Esophagus (tissue), 2 donors: ENCODE measurements around the gene ITPR2. TPM values are rescaled to one million over a fixed set of nuclear protein-coding genes. Genes with fewer than 3 reads are reported as not detected.

ENCODE experiments used
- H3K27ac ChIP-seq, 2 donors: one replicate each; pipeline ENCODE4 v1.5.1; 2013; ENCODE audit warnings: low read depth in 2 of 2, mild to moderate bottlenecking in 2 of 2, inconsistent platforms in 1 of 2, low read length in 1 of 2, moderate library complexity in 1 of 2
- H3K27me3 ChIP-seq, 2 donors: one replicate each; pipeline ENCODE4 v1.6.1; 2013; ENCODE audit warnings: low read length in 2 of 2, control low read depth in 1 of 2, mild to moderate bottlenecking in 1 of 2; ENCODE audit not compliant: insufficient read depth in 2 of 2, control insufficient read depth in 1 of 2
- H3K36me3 ChIP-seq, 2 donors: one replicate each; pipeline ENCODE4 v1.6.1; 2013; ENCODE audit warnings: low read length in 1 of 2; ENCODE audit not compliant: control insufficient read depth in 2 of 2, insufficient read depth in 2 of 2
- H3K4me1 ChIP-seq, 2 donors: one replicate each; pipeline ENCODE4 v1.6.1; 2013; ENCODE audit warnings: low read length in 1 of 2; ENCODE audit not compliant: control insufficient read depth in 2 of 2, insufficient read depth in 2 of 2
- H3K4me3 ChIP-seq, 2 donors: one replicate each; pipeline ENCODE4 v1.5.1; 2013; ENCODE audit warnings: low read length in 2 of 2, mild to moderate bottlenecking in 2 of 2, low read depth in 1 of 2, moderate library complexity in 1 of 2
- H3K9me3 ChIP-seq, 2 donors: one replicate each; pipeline ENCODE4 v1.6.1; 2013; ENCODE audit warnings: mild to moderate bottlenecking in 2 of 2, low read depth in 1 of 2, low read length in 1 of 2, moderate library complexity in 1 of 2; ENCODE audit not compliant: control insufficient read depth in 2 of 2, insufficient read depth in 1 of 2
- WGBS, 2 donors: extraction: QIAGEN DNeasy Blood & Tissue Kit; methylation state at CpG; one replicate each; pipeline ENCODE4 v1.1.7; 2013; 5-methylcytosine and 5-hydroxymethylcytosine counted together
- polyA plus RNA-seq, 2 donors: library from polyadenylated mRNA; stranded (reverse); fragments of 200-250 nt; gene quantifications; one replicate each; pipeline ENCODE4 v1.2.3, GENCODE V29; 2013
- donor health status: healthy with polysubstance abuse.
- donor health status: Bipolar disorder and iron deficiency.

ITPR2 gene
- polyA plus RNA-seq, 2 donors, result 4.8 to 5.7 TPM

GRCh38 chr12:26507613-26508012 is 325.4 kb downstream of the ITPR2 start:
- H3K36me3 ChIP-seq, result no peaks in the 10 kb centered on the region
- H3K4me3 ChIP-seq, result no peak overlapping the region
- H3K27ac ChIP-seq, result no peak overlapping the region
- 65 to 80% methylated on average over 1 of the region's 1 CpG for WGBS, 2 donors
- H3K9me3 ChIP-seq, result no peaks in the 10 kb centered on the region
- H3K4me1 ChIP-seq, result no peaks in the 10 kb centered on the region
- H3K27me3 ChIP-seq, result no peaks in the 10 kb centered on the region

GRCh38 chr12:26499979-26500640 is 332.9 kb downstream of the ITPR2 start:
- no peak overlapping the region for H3K4me3 ChIP-seq
- WGBS, 2 donors, result 56 to 72% methylated on average over 1 of the region's 1 CpG
- no peaks in the 10 kb centered on the region for H3K27me3 ChIP-seq
- H3K36me3 ChIP-seq, result no peaks in the 10 kb centered on the region
- H3K9me3 ChIP-seq, result no peaks in the 10 kb centered on the region
- H3K27ac ChIP-seq, result no peak overlapping the region
- no peaks in the 10 kb centered on the region for H3K4me1 ChIP-seq

GRCh38 chr12:26496170-26496569 is 336.8 kb downstream of the ITPR2 start:
- Histone ChIP-seq H3K27ac (no peak overlapping the region), H3K4me3 (no peak overlapping the region), H3K27me3 (no peaks in the 10 kb centered on the region), H3K9me3 (no peaks in the 10 kb centered on the region), H3K36me3 (no peaks in the 10 kb centered on the region), H3K4me1 (no peaks in the 10 kb centered on the region)
- WGBS, 2 donors, result 57 to 74% methylated on average over 1 of the region's 1 CpG

- H3K9me3 ChIP-seq, result no peaks in the 10 kb centered on the region
- H3K4me1 ChIP-seq, result no peaks in the 10 kb centered on the region
- no peaks in the 10 kb centered on the region for H3K27me3 ChIP-seq
- H3K36me3 ChIP-seq, result peaks cover 0 to 3% of the 10 kb centered on the region in 2 donors
- H3K27ac ChIP-seq, result no peak overlapping the region
- no peak overlapping the region for H3K4me3 ChIP-seq
- 41 to 48% methylated on average over 3 of the region's 3 CpGs for WGBS, 2 donors
Measured at GRCh38 chr12:26493656-26494055, 339.3 kb downstream of the ITPR2 start.

GRCh38 chr12:26492406-26492805 is 340.6 kb downstream of the ITPR2 start:
- peaks cover 0 to 3% of the 10 kb centered on the region in 2 donors for H3K36me3 ChIP-seq
- WGBS, 2 donors, result 93 to 95% methylated on average over 1 of the region's 1 CpG
- no peak overlapping the region for H3K4me3 ChIP-seq
- H3K27me3 ChIP-seq, result no peaks in the 10 kb centered on the region
- H3K4me1 ChIP-seq, result no peaks in the 10 kb centered on the region
- no peak overlapping the region for H3K27ac ChIP-seq
- H3K9me3 ChIP-seq, result no peaks in the 10 kb centered on the region

- Histone ChIP-seq H3K4me1 (no peaks in the 10 kb centered on the region), H3K4me3 (no peak overlapping the region), H3K9me3 (no peaks in the 10 kb centered on the region), H3K36me3 (peaks cover 2 to 3% of the 10 kb centered on the region in 2 donors), H3K27ac (no peak overlapping the region), H3K27me3 (no peaks in the 10 kb centered on the region)
- 97 to 99% methylated on average over 2 of the region's 2 CpGs for WGBS, 2 donors
Measured at GRCh38 chr12:26489908-26490307, 343.1 kb downstream of the ITPR2 start.

- Histone ChIP-seq H3K4me1 (no peaks in the 10 kb centered on the region), H3K27ac (no peak overlapping the region), H3K4me3 (no peak overlapping the region), H3K27me3 (no peaks in the 10 kb centered on the region), H3K36me3 (peaks cover 2 to 3% of the 10 kb centered on the region in 2 donors), H3K9me3 (no peaks in the 10 kb centered on the region)
- 85 to 92% methylated on average over 1 of the region's 1 CpG for WGBS, 2 donors
Measured at GRCh38 chr12:26488351-26488750, 344.6 kb downstream of the ITPR2 start.

- H3K4me1 ChIP-seq, result no peaks in the 10 kb centered on the region
- H3K36me3 ChIP-seq, result peaks cover 3 to 5% of the 10 kb centered on the region in 2 donors
- no peaks in the 10 kb centered on the region for H3K27me3 ChIP-seq
- H3K9me3 ChIP-seq, result no peaks in the 10 kb centered on the region
- H3K4me3 ChIP-seq, result no peak overlapping the region
- WGBS, 2 donors, result 60 to 70% methylated on average over 1 of the region's 1 CpG
- H3K27ac ChIP-seq, result no peak overlapping the region
Measured at GRCh38 chr12:26473291-26473690, 359.7 kb downstream of the ITPR2 start.

- H3K36me3 ChIP-seq, result peaks cover 3 to 5% of the 10 kb centered on the region in 2 donors
- no peaks in the 10 kb centered on the region for H3K9me3 ChIP-seq
- no peak overlapping the region for H3K4me3 ChIP-seq
- no peak overlapping the region for H3K27ac ChIP-seq
- H3K4me1 ChIP-seq, result no peaks in the 10 kb centered on the region
- H3K27me3 ChIP-seq, result no peaks in the 10 kb centered on the region
Measured at GRCh38 chr12:26471560-26471959, 361.4 kb downstream of the ITPR2 start.

- 94 to 95% methylated on average over 6 of the region's 6 CpGs for WGBS, 2 donors
- H3K27me3 ChIP-seq, result no peaks in the 10 kb centered on the region
- no peak overlapping the region for H3K27ac ChIP-seq
Measured at GRCh38 chr12:26469421-26470180, 363.4 kb downstream of the ITPR2 start.

More at GRCh38 chr12:26469421-26470180, 363.4 kb downstream of the ITPR2 start:
- no peaks in the 10 kb centered on the region for H3K4me1 ChIP-seq
- H3K36me3 ChIP-seq, result peaks cover 0 to 2% of the 10 kb centered on the region in 2 donors
- H3K4me3 ChIP-seq, result no peak overlapping the region
- H3K9me3 ChIP-seq, result no peaks in the 10 kb centered on the region
